Measurements from ENCODE around the gene RAB43. TPM values are rescaled to one million over a fixed set of nuclear protein-coding genes. Genes with fewer than 3 reads are reported as not detected.

Gene RAB43
- total RNA-seq, 2 experiments from 2014 or later: 73.9 to 80.0 TPM

DNA sequence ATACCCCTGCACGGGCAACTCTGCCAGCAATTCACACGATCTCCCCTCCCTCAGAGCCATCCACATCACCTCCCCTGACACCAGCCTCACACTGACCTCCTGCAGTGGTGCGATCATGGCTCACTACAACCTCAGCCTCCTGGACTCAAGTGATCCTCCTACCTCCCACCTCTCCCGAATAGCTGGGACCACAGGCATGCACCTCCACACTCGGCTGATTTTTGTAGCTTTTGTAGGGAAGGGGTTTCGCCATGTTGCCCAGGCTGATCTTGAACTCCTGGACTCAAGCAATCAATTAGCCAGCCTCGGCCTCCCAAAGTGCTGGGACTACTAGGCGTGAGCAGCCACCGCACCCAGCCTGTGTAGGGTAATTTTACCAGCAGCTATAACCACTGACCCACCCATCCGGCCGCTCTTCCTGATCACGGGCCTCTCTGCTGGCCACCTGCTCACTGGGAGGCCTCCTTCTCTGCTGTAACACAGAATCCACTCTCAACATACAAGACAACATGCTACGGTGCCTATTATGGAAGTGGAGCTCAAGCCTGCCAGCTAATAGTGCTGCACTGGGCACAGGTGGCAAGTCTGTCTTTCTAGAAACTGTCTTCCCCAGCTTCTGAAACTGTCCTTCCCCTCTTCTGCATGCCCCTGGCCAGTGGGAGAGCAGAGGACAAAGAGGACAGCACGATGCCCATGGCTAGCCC, 56.4 kb downstream of the RAB43 start:
- CTCF ChIA-PET: no interaction called here
- Mint-ChIP-seq H3K4me1 (ENCODE audit: low read depth) (peaks cover 10% of the 10 kb centered on the region), H3K4me3 (no peak overlapping the region), H3K27ac (no peak overlapping the region), H3K36me3 (ENCODE audit: low read depth) (no peaks in the 10 kb centered on the region), H3K27me3 (ENCODE audit: low read depth) (peaks cover 3% of the 10 kb centered on the region), H3K9me3 (no peaks in the 10 kb centered on the region)
- intact Hi-C loops (cut with micrococcal nuclease): no loop called here
- DNase-seq: no peak

GRCh38 chr3:129063841-129064482, 57.6 kb downstream of the RAB43 start:
- Mint-ChIP-seq H3K36me3 (ENCODE audit: low read depth) (no peaks in the 10 kb centered on the region), H3K27me3 (ENCODE audit: low read depth) (no peaks in the 10 kb centered on the region), H3K4me1 (ENCODE audit: low read depth) (peaks cover 10% of the 10 kb centered on the region), H3K27ac (no peak overlapping the region), H3K9me3 (no peaks in the 10 kb centered on the region), H3K4me3 (no peak overlapping the region)
- CTCF ChIA-PET: interaction anchor here (3.0 kb wide), 1 partner anchor 11 kb away, joined by 19 read pairs; no protein-coding TSS in a partner anchor
- no peak for DNase-seq
- intact Hi-C loops (cut with micrococcal nuclease): no loop called here

- intact Hi-C loops (cut with micrococcal nuclease): no loop called here
- CTCF ChIA-PET: interaction anchor here (0.6 to 3.0 kb wide), 2 partner anchors 10 to 15 kb away, joined by 3 to 19 read pairs; no protein-coding TSS in a partner anchor
- H3K4me3 Mint-ChIP-seq: no peak overlapping the region
- no peak for DNase-seq
- no peaks in the 10 kb centered on the region for H3K36me3 Mint-ChIP-seq (ENCODE audit: low read depth)
- no peaks in the 10 kb centered on the region for H3K9me3 Mint-ChIP-seq
- no peak overlapping the region for H3K27ac Mint-ChIP-seq
- H3K27me3 Mint-ChIP-seq (ENCODE audit: low read depth): no peaks in the 10 kb centered on the region
- peaks cover 13% of the 10 kb centered on the region for H3K4me1 Mint-ChIP-seq (ENCODE audit: low read depth)
These were observed 58.4 kb downstream of the RAB43 start for GRCh38 chr3:129063091-129063640.

- H3K4me1 Mint-ChIP-seq (ENCODE audit: low read depth): peaks cover 7% of the 10 kb centered on the region
- CTCF ChIA-PET: interaction anchor here (3.0 kb wide), 1 partner anchor 9 kb away, joined by 19 read pairs; no protein-coding TSS in a partner anchor
These were observed 59.4 kb downstream of the RAB43 start for GRCh38 chr3:129061888-129062834.

DNA sequence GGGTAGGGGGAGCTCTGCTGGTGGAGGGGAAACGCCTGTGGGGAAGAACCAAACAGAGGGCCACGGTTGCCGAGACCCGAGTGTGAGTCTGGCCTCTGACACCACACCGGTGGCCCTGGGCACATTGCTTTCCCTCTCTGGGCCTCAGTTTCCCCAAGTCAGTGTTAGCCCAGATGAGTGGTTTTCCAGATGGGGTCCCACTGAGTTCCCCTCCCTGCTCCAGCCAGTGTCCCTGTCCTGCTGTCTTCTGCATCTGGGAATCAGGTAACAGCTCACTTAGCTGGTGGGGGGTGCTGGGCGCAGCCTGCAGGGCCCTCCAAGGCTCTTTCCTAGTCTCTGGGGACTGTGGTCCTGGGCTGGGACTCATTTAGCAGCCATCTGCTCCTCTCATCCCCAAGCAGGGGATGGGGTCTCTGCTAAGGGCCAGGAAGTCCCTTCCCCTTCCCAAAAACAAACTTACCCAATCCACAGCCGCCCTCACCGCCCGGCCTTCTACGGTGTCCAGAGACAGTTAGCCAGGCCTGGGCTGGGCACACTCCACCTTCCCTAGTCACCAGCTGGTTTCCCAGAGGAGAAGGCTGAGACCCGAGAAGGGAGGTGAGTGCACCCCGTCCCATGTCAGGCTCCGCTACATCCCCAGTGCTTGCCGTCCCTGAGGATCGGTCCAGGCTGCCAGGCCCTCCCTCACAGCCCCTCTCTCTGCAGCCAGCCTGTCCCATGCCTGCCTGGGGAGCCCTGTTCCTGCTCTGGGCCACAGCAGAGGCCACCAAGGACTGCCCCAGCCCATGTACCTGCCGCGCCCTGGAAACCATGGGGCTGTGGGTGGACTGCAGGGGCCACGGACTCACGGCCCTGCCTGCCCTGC, 60.3 kb downstream of the RAB43 start:
- CTCF ChIA-PET: interaction anchor here (3.0 kb wide), 1 partner anchor 8 kb away, joined by 19 read pairs; no protein-coding TSS in a partner anchor
- intact Hi-C loops (cut with micrococcal nuclease): no loop called here
- Mint-ChIP-seq H3K4me1 (ENCODE audit: low read depth) (peaks cover 7% of the 10 kb centered on the region), H3K36me3 (ENCODE audit: low read depth) (no peaks in the 10 kb centered on the region), H3K4me3 (no peak overlapping the region), H3K27ac (no peak overlapping the region), H3K9me3 (no peaks in the 10 kb centered on the region), H3K27me3 (ENCODE audit: low read depth) (no peaks in the 10 kb centered on the region)
- no peak for DNase-seq

More at GRCh38 chr3:129061888-129062834, 59.4 kb downstream of the RAB43 start:
- no peak overlapping the region for H3K4me3 Mint-ChIP-seq
- DNase-seq: no peak
- H3K27ac Mint-ChIP-seq: no peak overlapping the region
- no peaks in the 10 kb centered on the region for H3K9me3 Mint-ChIP-seq
- H3K36me3 Mint-ChIP-seq (ENCODE audit: low read depth): no peaks in the 10 kb centered on the region
- H3K27me3 Mint-ChIP-seq (ENCODE audit: low read depth): no peaks in the 10 kb centered on the region
- intact Hi-C loops (cut with micrococcal nuclease): no loop called here

DNA sequence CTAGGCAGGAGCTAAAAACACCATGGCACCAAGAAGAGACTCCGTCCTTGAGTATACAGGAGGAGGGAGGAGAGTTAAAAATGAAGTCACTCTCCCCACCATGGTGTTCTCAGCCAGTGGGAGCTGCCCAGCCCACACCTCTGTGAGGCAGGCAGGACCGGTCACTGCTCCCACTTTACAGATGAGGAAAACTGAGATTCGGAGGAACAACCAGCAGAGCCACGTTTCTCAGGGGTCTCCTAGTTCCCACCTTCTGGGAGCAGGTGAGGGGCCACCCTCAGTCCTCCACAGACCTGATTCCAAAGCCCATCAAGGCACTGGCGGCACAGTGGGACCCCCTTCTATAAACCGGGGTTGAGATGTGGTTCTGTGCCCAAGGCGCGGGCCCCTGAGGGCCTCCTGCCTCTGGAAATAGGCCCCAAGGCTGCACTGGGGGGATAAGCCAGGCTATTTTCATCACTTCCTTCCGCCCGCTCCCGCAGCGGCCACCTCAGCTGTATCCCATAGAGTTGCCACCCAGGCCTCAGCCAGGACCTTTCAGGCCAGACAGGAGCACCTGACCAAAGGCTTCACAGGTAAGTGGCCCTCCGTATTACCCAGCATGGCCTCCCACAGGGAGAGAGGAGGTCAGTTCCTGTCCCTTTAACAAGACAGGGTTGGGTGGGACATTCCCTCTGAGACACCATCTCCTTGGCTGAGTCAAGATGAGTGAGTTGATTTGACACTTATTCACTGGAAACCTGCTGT, 61.2 kb downstream of the RAB43 start, which contains the start of gene GP9:
Gene GP9 (plus strand): TSS at position 504 of the 747 bp plus-strand sequence. CDS start 961 bp downstream, outside the sequence.
- intact Hi-C loops (cut with micrococcal nuclease): no loop called here
- Mint-ChIP-seq H3K4me3 (no peak within 1 kb of the TSS), H3K27me3 (ENCODE audit: low read depth) (no peaks in the 10 kb centered on the region), H3K36me3 (ENCODE audit: low read depth) (no peaks in the 10 kb centered on the region), H3K9me3 (no peaks in the 10 kb centered on the region), H3K27ac (no peak within 1 kb of the TSS), H3K4me1 (ENCODE audit: low read depth) (peaks cover 7% of the 10 kb centered on the region)
- CTCF ChIA-PET: no interaction called here
- no peak for DNase-seq

- CTCF ChIA-PET: interaction anchor here (1.0 kb wide), 1 partner anchor 9 kb away, joined by 3 read pairs; no protein-coding TSS in a partner anchor
- intact Hi-C loops (cut with micrococcal nuclease): no loop called here
- no peaks in the 10 kb centered on the region for H3K9me3 Mint-ChIP-seq
These were observed 62.2 kb downstream of the RAB43 start for GRCh38 chr3:129059311-129059958.

GRCh38 chr3:129058441-129059200, 63.0 kb downstream of the RAB43 start:
- no peak overlapping the region for H3K4me3 Mint-ChIP-seq
- no peaks in the 10 kb centered on the region for H3K27me3 Mint-ChIP-seq (ENCODE audit: low read depth)
- no peaks in the 10 kb centered on the region for H3K36me3 Mint-ChIP-seq (ENCODE audit: low read depth)
- no peak overlapping the region for H3K27ac Mint-ChIP-seq
- peak; percentile 17 for DNase-seq
- CTCF ChIA-PET: interaction anchor here (1.0 kb wide), 1 partner anchor 10 kb away, joined by 3 read pairs; no protein-coding TSS in a partner anchor
- peaks cover 12% of the 10 kb centered on the region for H3K4me1 Mint-ChIP-seq (ENCODE audit: low read depth)
- H3K9me3 Mint-ChIP-seq: no peaks in the 10 kb centered on the region
- intact Hi-C loops (cut with micrococcal nuclease): no loop called here

More at GRCh38 chr3:129059311-129059958, 62.2 kb downstream of the RAB43 start:
- Mint-ChIP-seq H3K27ac (no peak overlapping the region), H3K4me1 (ENCODE audit: low read depth) (peaks cover 8% of the 10 kb centered on the region), H3K27me3 (ENCODE audit: low read depth) (no peaks in the 10 kb centered on the region), H3K4me3 (no peak overlapping the region), H3K36me3 (ENCODE audit: low read depth) (no peaks in the 10 kb centered on the region)
- no peak for DNase-seq

- no peak for DNase-seq
- no peaks in the 10 kb centered on the region for H3K36me3 Mint-ChIP-seq (ENCODE audit: low read depth)
- CTCF ChIA-PET: no interaction called here
- H3K27me3 Mint-ChIP-seq (ENCODE audit: low read depth): no peaks in the 10 kb centered on the region
- H3K27ac Mint-ChIP-seq: no peak overlapping the region
- intact Hi-C loops (cut with micrococcal nuclease): no loop called here
- H3K9me3 Mint-ChIP-seq: no peaks in the 10 kb centered on the region
- no peak overlapping the region for H3K4me3 Mint-ChIP-seq
- peaks cover 15% of the 10 kb centered on the region for H3K4me1 Mint-ChIP-seq (ENCODE audit: low read depth)
These were observed 64.4 kb downstream of the RAB43 start for GRCh38 chr3:129057249-129057648.
